Measurements from ENCODE around the gene CCDC149. TPM values are rescaled to one million over a fixed set of nuclear protein-coding genes. Genes with fewer than 3 reads are reported as not detected.

The CCDC149 gene
- total RNA-seq, 1 donor from 2014 or later: 11.7 TPM

GRCh38 chr4:24794480-24794879, 118.4 kb downstream of the CCDC149 start:
- no peak for DNase-seq (ENCODE audit: low spot score)
- intact Hi-C loops (cut with DNase I): loop anchor here (5.0 to 10.0 kb wide), 3 partner anchors 57 to 210 kb away; partner anchors contain the start of gene DHX15

GRCh38 chr4:24794051-24794450, 118.8 kb downstream of the CCDC149 start:
- intact Hi-C loops (cut with DNase I): loop anchor here (5.0 to 10.0 kb wide), 3 partner anchors 57 to 209 kb away; partner anchors contain the start of gene DHX15
- DNase-seq (ENCODE audit: low spot score): no peak

- no peak for DNase-seq (ENCODE audit: low spot score)
- intact Hi-C loops (cut with DNase I): loop anchor here (5.0 to 10.0 kb wide), 3 partner anchors 56 to 209 kb away; partner anchors contain the start of gene DHX15
Observed at GRCh38 chr4:24793219-24794005, 119.4 kb downstream of the CCDC149 start.

GRCh38 chr4:24792552-24792951, 120.3 kb downstream of the CCDC149 start:
- DNase-seq (ENCODE audit: low spot score): no peak
- intact Hi-C loops (cut with DNase I): loop anchor here (5.0 to 10.0 kb wide), 3 partner anchors 55 to 208 kb away; partner anchors contain the start of gene DHX15

- no peak for DNase-seq (ENCODE audit: low spot score)
- intact Hi-C loops (cut with DNase I): loop anchor here (5.0 to 10.0 kb wide), 3 partner anchors 54 to 206 kb away; partner anchors contain the start of gene DHX15
Observed at GRCh38 chr4:24791043-24791442, 121.8 kb downstream of the CCDC149 start.

- intact Hi-C loops (cut with DNase I): no loop called here
- no peak for DNase-seq (ENCODE audit: low spot score)
Observed at GRCh38 chr4:24783506-24783905, 129.3 kb downstream of the CCDC149 start.

GRCh38 chr4:24781999-24782745, 130.7 kb downstream of the CCDC149 start:
- intact Hi-C loops (cut with DNase I): no loop called here
- DNase-seq (ENCODE audit: low spot score): no peak

GRCh38 chr4:24780936-24781495, 131.8 kb downstream of the CCDC149 start:
- no peak for DNase-seq (ENCODE audit: low spot score)
- intact Hi-C loops (cut with DNase I): no loop called here

GRCh38 chr4:24778464-24779225, 134.2 kb downstream of the CCDC149 start:
- intact Hi-C loops (cut with DNase I): no loop called here
- no peak for DNase-seq (ENCODE audit: low spot score)

- intact Hi-C loops (cut with DNase I): no loop called here
- no peak for DNase-seq (ENCODE audit: low spot score)
Observed at GRCh38 chr4:24777536-24778463, 135.0 kb downstream of the CCDC149 start.

GRCh38 chr4:24775750-24776149, 137.1 kb downstream of the CCDC149 start:
- intact Hi-C loops (cut with DNase I): no loop called here
- no peak for DNase-seq (ENCODE audit: low spot score)

- no peak for DNase-seq (ENCODE audit: low spot score)
- intact Hi-C loops (cut with DNase I): no loop called here
Observed at GRCh38 chr4:24775032-24775605, 137.7 kb downstream of the CCDC149 start.

GRCh38 chr4:24774452-24774851, 138.4 kb downstream of the CCDC149 start:
- intact Hi-C loops (cut with DNase I): no loop called here

GRCh38 chr4:24772952-24773351, 139.9 kb downstream of the CCDC149 start:
- DNase-seq (ENCODE audit: low spot score): no peak
- intact Hi-C loops (cut with DNase I): no loop called here

More at GRCh38 chr4:24774452-24774851, 138.4 kb downstream of the CCDC149 start:
- no peak for DNase-seq (ENCODE audit: low spot score)

GRCh38 chr4:24772061-24772705, 140.7 kb downstream of the CCDC149 start:
- intact Hi-C loops (cut with DNase I): no loop called here

GRCh38 chr4:24771241-24771640, 141.6 kb downstream of the CCDC149 start:
- DNase-seq (ENCODE audit: low spot score): no peak
- intact Hi-C loops (cut with DNase I): no loop called here

More at GRCh38 chr4:24772061-24772705, 140.7 kb downstream of the CCDC149 start:
- DNase-seq (ENCODE audit: low spot score): no peak

GRCh38 chr4:24770667-24771066, 142.2 kb downstream of the CCDC149 start:
- intact Hi-C loops (cut with DNase I): no loop called here
- DNase-seq (ENCODE audit: low spot score): no peak
